ENCODE results near the gene TRIOBP.
A peak's percentile ranks its signal among the peaks of the same experiment; 100 is the strongest.

TRIOBP gene

GRCh38 chr22:37658133-37659065, 38.4 kb upstream of the TRIOBP start, which contains the start of gene PDXP (continued):
- TF ChIP-seq ZNF664 (tag by site-specific recombination; IDR thresholded peaks at IDR 0.05) (peak; percentile 36; the same call in 1 of the 2 replicates), ZNF211 (tag by site-specific recombination; IDR thresholded peaks at IDR 0.05; ENCODE audit: low read depth) (no peak), SP2 (tag by site-specific recombination; IDR thresholded peaks at IDR 0.05) (peak; percentile 100)

GRCh38 chr22:37659066-37659896, 37.6 kb upstream of the TRIOBP start:
- CTCF ChIA-PET, result interaction anchor here (0.5 to 7.0 kb wide), 13 partner anchors 11 to 1208 kb away, joined by 3 to 138 read pairs (median 5); partner anchors contain the start of gene GGA1
- peaks cover 12% of the 10 kb centered on the region for H3K4me1 ChIP-seq (ENCODE audit: control insufficient read depth, insufficient read depth, low read length)
- H3K9me3 ChIP-seq (ENCODE audit: control insufficient read depth, insufficient read depth, low read depth, low read length), result no peaks in the 10 kb centered on the region
- H3K4me3 ChIP-seq (ENCODE audit: low read depth, low read length), result peak overlapping the region; percentile 85
- peak overlapping the region; percentile 90; the same call in 1 of the 2 replicates for H3K27ac ChIP-seq (ENCODE audit: extremely low read depth, low read depth, low read length)
- peaks cover 3 to 9% of the 10 kb centered on the region in 2 experiments; a peak in 2 of 3 replicates for H3K36me3 ChIP-seq (ENCODE audit: control insufficient read depth in 2 of 2, insufficient read depth in 1 of 2, low read length in 2 of 2)
- POLR2A ChIA-PET, result interaction anchor here (1.0 to 6.5 kb wide), 11 partner anchors 10 to 190 kb away, joined by 3 to 85 read pairs (median 18); partner anchors contain the start of genes ANKRD54, EIF3L, GGA1 and LGALS1
- no peak for TF ChIP-seq ZFP3 (tag by site-specific recombination; IDR thresholded peaks at IDR 0.05; ENCODE audit: low read depth)
- TF ChIP-seq ZNF266 (tag by site-specific recombination; IDR thresholded peaks at IDR 0.05; ENCODE audit: low read depth), result no peak
- peak; percentile 69 for TF ChIP-seq SP3 (tag by site-specific recombination; IDR thresholded peaks at IDR 0.05)
- TF ChIP-seq ZNF837 (tag by site-specific recombination; IDR thresholded peaks at IDR 0.05), result no peak
- TF ChIP-seq INSM2 (tag by site-specific recombination; IDR thresholded peaks at IDR 0.05), result no peak
- TF ChIP-seq ZNF362 (tag by site-specific recombination; IDR thresholded peaks at IDR 0.05), result no peak
- TF ChIP-seq ZNF548 (tag by site-specific recombination; IDR thresholded peaks at IDR 0.05), result 0 out of 2 replicates have a peak, but pooled peaks have one; percentile 15
- no peak; the same call in 1 of the 2 replicates for TF ChIP-seq ZNF423 (tag by site-specific recombination; IDR thresholded peaks at IDR 0.05)
- TF ChIP-seq ZNF610 (tag by site-specific recombination; IDR thresholded peaks at IDR 0.05; ENCODE audit: borderline replicate concordance), result no peak
- TF ChIP-seq ZNF792 (tag by site-specific recombination; IDR thresholded peaks at IDR 0.05), result no peak
- TF ChIP-seq ZNF704 (tag by site-specific recombination; IDR thresholded peaks at IDR 0.05), result no peak
- TF ChIP-seq KLF1 (tag by site-specific recombination; IDR thresholded peaks at IDR 0.05), result peak; percentile 51; the same call in 1 of the 2 replicates
- TF ChIP-seq ZNF791 (tag by site-specific recombination; IDR thresholded peaks at IDR 0.05), result no peak
- TF ChIP-seq ZNF776 (tag by site-specific recombination; IDR thresholded peaks at IDR 0.05; ENCODE audit: borderline replicate concordance), result no peak
- no peak for TF ChIP-seq ZNF157 (tag by site-specific recombination; IDR thresholded peaks at IDR 0.05)
- peak; percentile 10; the same call in 1 of the 2 replicates for TF ChIP-seq HOXC10 (CRISPR knock-in tag; IDR thresholded peaks at IDR 0.05)
- no peak for TF ChIP-seq ZNF112 (tag by site-specific recombination; IDR thresholded peaks at IDR 0.05)
- TF ChIP-seq ZNF37A (tag by site-specific recombination; IDR thresholded peaks at IDR 0.05), result no peak
- TF ChIP-seq PATZ1 (tag by site-specific recombination; IDR thresholded peaks at IDR 0.05), result peak; percentile 59; the same call in 1 of the 2 replicates
- no peak for TF ChIP-seq ZNF571 (tag by site-specific recombination; IDR thresholded peaks at IDR 0.05)
- TF ChIP-seq ZNF391 (tag by site-specific recombination; IDR thresholded peaks at IDR 0.05; ENCODE audit: borderline replicate concordance, low read depth), result 0 out of 2 replicates have a peak, but pooled peaks have one; percentile 34
- peak; percentile 63 for TF ChIP-seq ZBTB48 (tag by site-specific recombination; IDR thresholded peaks at IDR 0.05)
- TF ChIP-seq ZNF211 (tag by site-specific recombination; IDR thresholded peaks at IDR 0.05; ENCODE audit: low read depth), result no peak
- no peak for TF ChIP-seq ZBTB8A (tag by site-specific recombination; IDR thresholded peaks at IDR 0.05)
- TF ChIP-seq ZBTB6 (tag by site-specific recombination; IDR thresholded peaks at IDR 0.05), result no peak

Data from HEK293 (cell line).